CD4-positive, alpha-beta memory T cell (primary cell): ENCODE data around the gene GRID2. TPM values are rescaled to one million over a fixed set of nuclear protein-coding genes. Genes with fewer than 3 reads are reported as not detected.

ENCODE experiments used
- CTCF ChIA-PET: fragments of 350-600 bp; sonication (Branson Sonifier 250); formaldehyde crosslinking; loops from one replicate; lab custom pipeline; 2021; ENCODE audit warnings: inconsistent platforms; ENCODE audit not compliant: partially characterized antibody; lab: Charles Lee
- POLR2A ChIA-PET: fragments of 350-600 bp; sonication (Branson Sonifier 250); formaldehyde crosslinking; loops from one replicate; lab custom pipeline; 2021; ENCODE audit not compliant: partially characterized antibody; lab: Charles Lee
- DNase-seq, 5 donors: peaks; one replicate each; pipeline versions ENCODE4 v3.0.0 to v3.0.0-alpha.2; 2020 to 2022; ENCODE audit warnings: mixed read lengths in 1 of 5
- H3K27ac ChIP-seq: one replicate; pipeline ENCODE4 v1.7.0; 2013; ENCODE audit warnings: low read depth, low read length
- H3K27me3 ChIP-seq: 2 replicates; pipeline ENCODE4 v1.7.0; 2013; ENCODE audit warnings: mild to moderate bottlenecking, low read length, moderate library complexity; ENCODE audit not compliant: insufficient read depth
- H3K36me3 ChIP-seq: 2 replicates; pipeline ENCODE4 v1.7.0; 2013; ENCODE audit warnings: mild to moderate bottlenecking, low read length, moderate library complexity; ENCODE audit not compliant: insufficient read depth
- H3K4me1 ChIP-seq: 2 replicates; pipeline ENCODE4 v1.7.0; 2013; ENCODE audit warnings: mild to moderate bottlenecking, low read length, moderate library complexity; ENCODE audit not compliant: insufficient read depth
- H3K4me3 ChIP-seq, 2 donors: one replicate each; pipeline ENCODE4 v1.7.0; 2013; ENCODE audit warnings: low read length in 2 of 2, mild to moderate bottlenecking in 1 of 2
- H3K9me3 ChIP-seq, 2 donors: one replicate each; pipeline ENCODE4 v1.7.0; 2013; ENCODE audit warnings: low read length in 2 of 2, control low read depth in 1 of 2; ENCODE audit not compliant: control insufficient read depth in 1 of 2
- H3K27ac Mint-ChIP-seq, 7 donors: one replicate each; pipeline ENCODE4 v1.8.0; 2020 to 2021; ENCODE audit warnings: mixed read lengths in 7 of 7, mild to moderate bottlenecking in 6 of 7, inconsistent platforms in 3 of 7, moderate library complexity in 3 of 7
- H3K27me3 Mint-ChIP-seq, 2 donors: one replicate each; pipeline ENCODE4 v1.8.0; 2020 to 2021; ENCODE audit warnings: mixed read lengths in 2 of 2
- H3K36me3 Mint-ChIP-seq, 2 donors: one replicate each; pipeline ENCODE4 v1.8.0; 2020 to 2021; ENCODE audit warnings: mixed read lengths in 2 of 2, inconsistent platforms in 1 of 2, mild to moderate bottlenecking in 1 of 2
- H3K4me1 Mint-ChIP-seq, 4 donors: one replicate each; pipeline ENCODE4 v1.8.0; 2020 to 2021; ENCODE audit warnings: mixed read lengths in 4 of 4, mild to moderate bottlenecking in 1 of 4
- H3K4me3 Mint-ChIP-seq, 8 donors: one replicate each; pipeline ENCODE4 v1.8.0; 2020 to 2021; ENCODE audit warnings: mixed read lengths in 8 of 8, mild to moderate bottlenecking in 7 of 8, moderate library complexity in 6 of 8, inconsistent platforms in 3 of 8
- H3K9me3 Mint-ChIP-seq, 8 donors: one replicate each; pipeline ENCODE4 v1.8.0; 2020 to 2021; ENCODE audit warnings: mixed read lengths in 8 of 8, mild to moderate bottlenecking in 5 of 8, inconsistent platforms in 3 of 8, moderate library complexity in 1 of 8
- intact Hi-C: fragments of 100-400 bp; cut with micrococcal nuclease; formaldehyde crosslinking; loops from one replicate; pipeline ENCODE4 v1.15.1; 2023
- polyA plus RNA-seq, 2 donors: library from polyadenylated mRNA; unstranded; fragments of 300-500 nt; fragmentation: Illumina TruSeq; gene quantifications; one replicate each; pipeline ENCODE4 v1.2.3, GENCODE V29; 2021
- total RNA-seq, 2 experiments: library from RNA; stranded (reverse); gene quantifications; one replicate each; pipeline ENCODE4 v1.2.3, GENCODE V29; 2021

Gene GRID2
- total and polyA plus RNA-seq, 4 experiments from 2014 or later, result not detected

DNA sequence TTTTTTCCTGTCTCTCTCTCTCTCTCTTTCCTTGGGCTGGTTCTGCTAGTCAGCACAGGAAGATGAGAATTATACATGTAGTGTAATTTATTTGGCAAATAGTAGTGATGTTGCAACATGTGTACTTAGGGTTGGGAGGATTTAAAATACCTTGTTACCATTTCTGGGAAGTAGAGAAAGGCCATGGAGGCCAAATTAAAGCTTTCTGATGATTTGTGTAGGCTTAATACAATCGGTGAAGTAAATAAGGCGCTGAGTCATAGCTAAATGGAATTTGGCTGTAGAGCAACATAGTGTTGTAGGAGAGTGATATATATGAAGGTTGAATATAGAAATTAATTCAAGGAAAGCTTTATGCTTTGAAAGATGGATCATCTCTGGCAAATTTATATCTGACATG lies 295.3 kb downstream of the GRID2 start:
- intact Hi-C loops, result no loop called here
- DNase-seq, result no peak
- Mint-ChIP-seq H3K36me3 (no peaks in the 10 kb centered on the region), H3K4me1 (no peaks in the 10 kb centered on the region), H3K9me3 (peaks cover 2 to 26% (median 12%) of the 10 kb centered on the region in 8 donors), H3K27me3 (no peaks in the 10 kb centered on the region), H3K4me3 (no peak overlapping the region), H3K27ac (no peak overlapping the region)
- ChIA-PET CTCF (no interaction called here), POLR2A (no interaction called here)
- no peaks in the 10 kb centered on the region for H3K27me3 ChIP-seq
- H3K9me3 ChIP-seq, result peaks cover 0 to 2% of the 10 kb centered on the region in 2 donors
- no peak overlapping the region for H3K27ac ChIP-seq
- no peaks in the 10 kb centered on the region for H3K4me1 ChIP-seq
- H3K4me3 ChIP-seq, result no peak overlapping the region
- no peaks in the 10 kb centered on the region for H3K36me3 ChIP-seq

DNA sequence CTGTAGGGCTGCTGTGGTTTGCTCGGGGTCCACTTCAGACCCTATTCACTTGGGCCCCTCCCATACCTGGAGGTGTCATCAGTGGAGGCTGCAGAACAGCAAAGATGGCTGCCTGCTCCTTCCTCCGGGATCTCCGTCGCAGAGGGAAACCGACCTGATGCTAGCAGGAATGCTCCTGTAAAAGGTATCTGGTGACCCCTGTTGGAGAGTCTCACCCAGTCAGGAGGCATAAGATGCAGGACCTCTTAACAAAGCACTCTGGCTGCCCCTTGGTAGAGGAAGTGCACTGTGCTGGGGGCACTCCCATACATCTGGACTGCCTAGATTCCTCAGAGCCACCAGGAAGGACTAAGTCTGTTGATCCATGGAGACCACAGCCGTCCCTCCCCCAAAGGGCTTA lies 296.9 kb downstream of the GRID2 start:
- H3K27ac ChIP-seq, result no peak overlapping the region
- Mint-ChIP-seq H3K36me3 (no peaks in the 10 kb centered on the region), H3K4me3 (no peak overlapping the region), H3K9me3 (peaks cover 2 to 26% (median 12%) of the 10 kb centered on the region in 8 donors), H3K27me3 (no peaks in the 10 kb centered on the region), H3K27ac (no peak overlapping the region), H3K4me1 (no peaks in the 10 kb centered on the region)
- no peaks in the 10 kb centered on the region for H3K27me3 ChIP-seq
- H3K4me1 ChIP-seq, result no peaks in the 10 kb centered on the region
- peaks cover 0 to 2% of the 10 kb centered on the region in 2 donors for H3K9me3 ChIP-seq
- ChIA-PET CTCF (no interaction called here), POLR2A (no interaction called here)
- H3K36me3 ChIP-seq, result no peaks in the 10 kb centered on the region
- no peak overlapping the region for H3K4me3 ChIP-seq
- intact Hi-C loops, result no loop called here
- DNase-seq, result no peak

DNA sequence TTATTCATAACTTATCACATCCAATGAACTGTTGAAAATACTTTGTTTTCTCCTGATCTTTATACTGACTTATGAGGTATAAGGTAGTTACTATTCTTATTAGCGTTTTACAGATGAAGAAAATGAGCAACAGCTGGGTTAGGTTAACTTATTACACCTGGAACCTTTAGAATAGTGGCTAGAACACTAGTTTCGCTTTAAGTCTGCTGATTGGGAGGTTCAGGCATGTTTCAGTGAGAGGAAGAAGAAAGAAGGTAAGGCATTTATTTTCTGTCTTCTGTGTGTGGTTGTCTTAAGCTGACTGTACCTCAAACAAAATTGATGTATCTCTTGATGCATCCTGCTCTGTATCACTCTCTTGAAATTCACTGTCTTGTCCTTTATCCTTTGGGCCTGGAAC lies 302.5 kb downstream of the GRID2 start:
- ChIA-PET POLR2A (no interaction called here), CTCF (no interaction called here)
- Histone ChIP-seq H3K4me3 (no peak overlapping the region), H3K27ac (no peak overlapping the region), H3K36me3 (no peaks in the 10 kb centered on the region), H3K4me1 (no peaks in the 10 kb centered on the region), H3K27me3 (no peaks in the 10 kb centered on the region), H3K9me3 (no peaks in the 10 kb centered on the region)
- peaks cover 0 to 22% (median 11%) of the 10 kb centered on the region in 8 donors for H3K9me3 Mint-ChIP-seq
- H3K4me1 Mint-ChIP-seq, result no peaks in the 10 kb centered on the region
- H3K27ac Mint-ChIP-seq, result no peak overlapping the region
- intact Hi-C loops, result no loop called here
- no peaks in the 10 kb centered on the region for H3K27me3 Mint-ChIP-seq
- DNase-seq, result no peak
- H3K36me3 Mint-ChIP-seq, result no peaks in the 10 kb centered on the region
- H3K4me3 Mint-ChIP-seq, result no peak overlapping the region

DNA sequence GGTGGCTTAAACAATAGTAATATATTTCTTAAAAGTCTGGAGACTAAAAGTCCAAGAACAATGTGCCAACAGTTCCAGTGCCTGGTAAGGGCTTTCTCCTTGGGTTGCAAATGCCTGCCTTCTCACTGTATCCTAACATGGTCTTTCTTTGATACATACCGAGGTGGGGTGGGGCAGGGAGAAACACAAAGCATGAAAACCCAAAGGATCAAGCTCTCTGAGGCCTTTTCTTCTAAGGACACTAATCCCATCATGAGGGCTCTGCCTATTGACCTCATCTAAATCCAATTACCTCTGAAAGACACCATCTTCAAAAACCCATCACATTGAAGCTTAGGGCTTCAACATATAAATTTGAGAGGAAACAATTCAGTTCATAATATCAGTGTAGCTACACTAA lies 311.3 kb downstream of the GRID2 start:
- H3K27me3 Mint-ChIP-seq, result no peaks in the 10 kb centered on the region
- H3K4me1 Mint-ChIP-seq, result no peaks in the 10 kb centered on the region
- Histone ChIP-seq H3K36me3 (no peaks in the 10 kb centered on the region), H3K9me3 (no peaks in the 10 kb centered on the region), H3K27me3 (no peaks in the 10 kb centered on the region), H3K4me1 (no peaks in the 10 kb centered on the region), H3K4me3 (no peak overlapping the region), H3K27ac (no peak overlapping the region)
- peaks cover 0 to 13% (median 4%) of the 10 kb centered on the region in 8 donors for H3K9me3 Mint-ChIP-seq
- H3K4me3 Mint-ChIP-seq, result no peak overlapping the region
- no peaks in the 10 kb centered on the region for H3K36me3 Mint-ChIP-seq
- CTCF ChIA-PET, result no interaction called here
- no peak for DNase-seq
- no peak overlapping the region for H3K27ac Mint-ChIP-seq
- POLR2A ChIA-PET, result no interaction called here
- intact Hi-C loops, result no loop called here

DNA sequence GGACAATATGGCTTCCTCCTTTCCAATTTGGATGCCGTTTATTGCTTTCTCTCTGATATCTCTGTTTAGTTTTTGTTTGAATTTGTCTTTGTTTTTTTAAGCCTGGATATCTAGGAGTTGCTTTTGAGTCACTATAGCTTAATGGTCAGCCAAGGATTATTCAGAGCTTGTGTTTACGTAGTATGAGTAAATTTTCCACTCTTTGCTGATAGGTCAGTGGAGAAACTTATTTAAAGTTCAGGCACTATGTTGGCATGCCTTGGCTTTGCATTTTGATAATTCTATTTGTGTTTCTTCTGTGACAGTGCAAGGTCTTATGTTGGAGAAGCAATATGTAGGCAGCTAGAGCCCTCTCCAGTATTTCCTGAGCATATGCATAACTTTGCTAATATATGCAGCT lies 315.2 kb downstream of the GRID2 start:
- Histone ChIP-seq H3K36me3 (no peaks in the 10 kb centered on the region), H3K4me3 (no peak overlapping the region), H3K27me3 (no peaks in the 10 kb centered on the region), H3K4me1 (no peaks in the 10 kb centered on the region), H3K9me3 (no peaks in the 10 kb centered on the region), H3K27ac (no peak overlapping the region)
- H3K27ac Mint-ChIP-seq, result no peak overlapping the region
- no peaks in the 10 kb centered on the region for H3K27me3 Mint-ChIP-seq
- H3K4me1 Mint-ChIP-seq, result no peaks in the 10 kb centered on the region
- no peak for DNase-seq
- intact Hi-C loops, result no loop called here
- no peaks in the 10 kb centered on the region for H3K36me3 Mint-ChIP-seq
- no peak overlapping the region for H3K4me3 Mint-ChIP-seq
- ChIA-PET POLR2A (no interaction called here), CTCF (no interaction called here)
- H3K9me3 Mint-ChIP-seq, result peaks cover 0 to 13% (median 3%) of the 10 kb centered on the region in 8 donors

DNA sequence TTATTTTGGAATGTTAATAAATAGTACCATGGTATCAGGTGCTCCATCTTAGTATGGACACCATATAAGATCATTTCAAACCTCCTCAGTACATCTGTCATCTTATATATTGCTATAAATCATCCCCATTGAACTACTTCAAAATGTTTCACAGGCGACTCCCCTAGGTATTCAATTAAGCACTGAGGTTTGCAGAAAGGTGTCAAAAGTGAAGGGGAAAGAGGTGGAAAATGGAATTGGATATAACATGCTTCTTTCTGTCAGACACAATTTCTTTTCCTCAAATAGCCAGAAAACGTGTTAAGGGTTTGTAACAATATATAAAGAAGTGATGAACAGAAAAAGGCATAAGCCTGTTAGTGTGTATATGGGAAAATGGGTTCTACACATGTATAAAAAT lies 325.5 kb downstream of the GRID2 start:
- Mint-ChIP-seq H3K27ac (no peak overlapping the region), H3K4me3 (no peak overlapping the region), H3K27me3 (no peaks in the 10 kb centered on the region), H3K9me3 (peaks cover 0 to 10% (median 3%) of the 10 kb centered on the region in 8 donors), H3K36me3 (no peaks in the 10 kb centered on the region), H3K4me1 (no peaks in the 10 kb centered on the region)
- no peak overlapping the region for H3K4me3 ChIP-seq
- ChIA-PET POLR2A (no interaction called here), CTCF (no interaction called here)
- no peak for DNase-seq
- H3K9me3 ChIP-seq, result no peaks in the 10 kb centered on the region
- H3K27ac ChIP-seq, result no peak overlapping the region
- intact Hi-C loops, result no loop called here
- no peaks in the 10 kb centered on the region for H3K27me3 ChIP-seq
- H3K4me1 ChIP-seq, result no peaks in the 10 kb centered on the region
- H3K36me3 ChIP-seq, result no peaks in the 10 kb centered on the region

DNA sequence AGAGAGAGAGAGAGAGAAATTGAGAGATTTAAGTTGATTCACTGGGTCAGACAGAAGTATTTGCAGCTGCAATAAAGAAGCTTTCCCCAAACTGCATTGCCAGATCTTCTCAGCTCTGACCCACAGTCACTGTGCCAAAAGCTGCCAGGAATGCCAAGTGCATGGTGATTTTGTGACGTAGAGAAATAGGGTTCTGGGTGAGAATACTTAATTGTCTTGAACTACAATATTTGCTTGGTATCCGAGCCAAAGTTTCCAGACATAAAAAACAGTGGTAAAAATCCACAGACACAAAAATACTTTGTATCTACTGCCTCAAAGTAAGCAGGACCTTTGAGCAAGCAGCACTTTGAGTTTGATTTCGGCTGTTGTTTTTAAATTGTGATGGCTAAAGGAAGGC lies 331.1 kb downstream of the GRID2 start:
- Mint-ChIP-seq H3K27ac (no peak overlapping the region), H3K9me3 (peaks cover 0 to 14% (median 4%) of the 10 kb centered on the region in 8 donors), H3K36me3 (no peaks in the 10 kb centered on the region), H3K4me1 (no peaks in the 10 kb centered on the region), H3K27me3 (no peaks in the 10 kb centered on the region), H3K4me3 (no peak overlapping the region)
- no peak overlapping the region for H3K4me3 ChIP-seq
- no peak for DNase-seq
- H3K4me1 ChIP-seq, result no peaks in the 10 kb centered on the region
- intact Hi-C loops, result no loop called here
- CTCF ChIA-PET, result no interaction called here
- POLR2A ChIA-PET, result no interaction called here
- H3K9me3 ChIP-seq, result no peaks in the 10 kb centered on the region
- no peak overlapping the region for H3K27ac ChIP-seq
- no peaks in the 10 kb centered on the region for H3K27me3 ChIP-seq
- H3K36me3 ChIP-seq, result no peaks in the 10 kb centered on the region
